GM19099 (cell line): Measurements from ENCODE around the gene FBXL7.

ENCODE experiments used
- POLR2A ChIP-seq: IDR thresholded peaks from 3 replicates; pipeline ENCODE4 v1.6.1; 2011; ENCODE audit warnings: low read depth; ENCODE audit not compliant: insufficient read length; ENCODE audit errors: extremely low read depth

Gene FBXL7

DNA sequence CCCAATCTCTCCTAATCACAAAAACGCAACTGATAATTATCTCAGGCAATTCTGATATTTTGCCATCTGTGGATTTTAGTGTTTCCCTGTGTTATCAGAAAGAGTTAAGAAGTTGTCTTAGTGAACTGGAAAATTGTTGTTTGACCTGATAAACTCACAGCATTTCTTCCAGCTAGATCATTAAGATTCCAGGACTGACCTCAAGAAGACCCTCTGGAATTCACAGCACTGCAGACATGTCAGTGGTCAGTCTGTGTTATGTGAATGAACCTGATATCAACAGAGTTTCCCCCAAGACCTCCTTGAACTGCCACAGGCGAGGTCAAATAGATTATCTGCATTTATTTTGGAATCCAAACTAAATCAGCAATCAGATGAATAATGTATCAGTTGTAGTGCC lies 174.7 kb downstream of the FBXL7 start:
- no peak for TF ChIP-seq POLR2A

GRCh38 chr5:15676591-15676990 lies 176.6 kb downstream of the FBXL7 start:
- no peak for TF ChIP-seq POLR2A

DNA sequence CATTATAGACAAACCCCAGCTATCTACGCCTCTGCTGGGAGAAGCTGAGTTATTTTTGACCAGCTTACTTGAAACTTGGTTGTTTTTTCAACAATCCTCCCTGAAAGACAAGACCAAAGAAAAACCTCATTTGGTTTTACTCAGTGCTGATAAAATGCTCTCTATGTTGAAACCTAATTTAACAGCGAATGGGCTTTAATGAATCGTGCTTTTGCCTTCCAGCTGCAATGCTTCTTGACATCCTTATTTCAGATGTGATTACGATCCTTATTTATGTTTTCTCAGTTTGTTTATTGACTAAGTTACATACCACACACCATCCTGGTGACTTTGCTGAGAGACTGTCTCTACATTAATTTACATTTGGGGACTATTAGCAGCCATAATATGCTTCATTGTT lies 179.2 kb downstream of the FBXL7 start:
- TF ChIP-seq POLR2A: no peak

DNA sequence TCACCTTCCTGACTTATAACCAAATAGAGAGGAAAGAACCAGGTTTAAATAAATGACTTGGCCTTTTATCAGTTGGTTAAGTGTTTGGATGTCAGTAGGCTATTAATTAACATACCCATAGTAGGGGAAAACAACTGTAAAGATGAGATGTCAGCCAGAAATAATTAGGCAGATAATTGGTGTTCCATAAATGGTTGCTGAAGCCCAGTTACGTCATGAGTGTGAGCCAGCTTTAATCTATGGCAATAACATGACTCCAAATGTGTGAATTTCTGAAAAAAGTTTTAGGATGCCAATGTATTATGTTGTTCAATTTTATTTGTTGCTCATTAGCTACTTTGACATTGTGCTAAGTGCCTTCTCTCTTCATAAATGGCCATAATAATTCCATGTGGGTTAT lies 180.5 kb downstream of the FBXL7 start:
- TF ChIP-seq POLR2A: no peak

DNA sequence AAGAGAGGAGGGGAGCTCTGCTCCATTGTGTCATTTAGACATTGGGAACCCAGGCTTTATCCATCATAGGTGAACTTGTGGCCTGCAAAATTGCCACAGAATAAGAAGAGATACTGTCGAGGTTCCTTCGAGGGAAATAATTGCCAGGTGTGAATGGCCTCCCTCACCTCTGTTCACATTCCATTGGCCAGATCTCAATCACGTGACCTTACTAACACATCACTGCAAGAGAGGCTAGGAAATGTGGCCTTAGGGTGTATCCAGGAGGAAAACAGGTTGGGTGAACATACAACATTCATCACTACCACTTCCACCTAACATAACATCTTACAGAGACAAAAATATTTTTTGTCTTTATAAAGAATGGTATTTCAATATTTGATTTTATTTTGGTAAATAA lies 182.1 kb downstream of the FBXL7 start:
- TF ChIP-seq POLR2A: no peak

DNA sequence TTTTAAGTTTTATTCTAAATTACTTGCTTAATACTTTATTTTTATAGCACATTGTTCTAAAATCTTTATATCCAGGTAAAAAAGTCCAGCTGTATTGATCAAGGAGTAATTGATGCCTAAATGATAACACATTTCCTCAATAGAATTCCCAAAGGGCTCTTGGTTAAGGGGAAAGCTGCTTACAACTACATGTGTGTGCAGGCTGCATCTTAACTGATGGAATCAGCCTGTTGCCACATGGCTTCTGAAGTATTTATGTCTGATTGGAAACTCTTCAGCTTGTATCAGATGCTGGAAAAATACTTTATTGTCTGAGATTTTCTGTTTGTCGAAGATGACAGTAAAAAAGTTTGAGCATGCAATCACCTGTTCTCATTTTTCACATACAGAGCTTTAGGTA lies 182.6 kb downstream of the FBXL7 start:
- no peak for TF ChIP-seq POLR2A

DNA sequence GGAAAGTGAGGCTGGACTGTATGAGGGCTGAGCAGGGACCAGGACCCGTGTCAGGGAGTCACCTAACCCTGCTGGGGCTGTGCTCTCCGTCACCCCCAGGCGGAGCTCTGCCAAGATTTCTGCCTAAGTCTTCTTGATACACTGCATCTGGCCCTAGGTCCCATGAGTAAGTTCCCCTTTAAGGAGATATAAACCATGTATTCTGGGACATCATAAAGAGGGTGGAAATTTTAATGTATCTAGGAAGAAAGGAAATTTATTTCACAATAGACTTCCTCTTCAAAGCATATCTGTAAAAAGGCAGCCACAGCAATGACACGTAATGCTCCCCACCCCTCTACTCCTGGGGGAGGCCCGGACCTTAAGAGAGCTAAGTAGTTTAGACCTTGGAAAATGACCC lies 183.4 kb downstream of the FBXL7 start:
- TF ChIP-seq POLR2A: no peak

GRCh38 chr5:15687401-15687800 lies 187.4 kb downstream of the FBXL7 start:
- TF ChIP-seq POLR2A: no peak

DNA sequence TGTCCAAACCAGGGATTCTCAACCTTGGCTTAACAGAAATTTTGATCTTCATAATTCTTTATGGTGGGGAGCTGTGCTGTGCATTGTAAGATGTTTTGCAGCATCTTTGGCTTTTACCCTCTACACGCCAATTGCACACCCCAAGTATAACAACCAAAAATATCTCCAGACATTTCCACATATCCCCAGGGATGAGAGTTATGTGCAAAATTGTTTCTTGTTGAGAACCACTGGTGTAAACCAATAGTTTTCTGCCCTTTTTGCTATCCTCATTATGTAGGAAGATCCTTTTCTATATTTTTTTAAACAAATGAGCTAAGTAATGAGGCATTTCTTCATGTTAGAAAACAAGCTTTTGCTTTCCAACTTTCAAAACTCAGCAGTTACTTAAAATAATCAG lies 189.9 kb downstream of the FBXL7 start:
- TF ChIP-seq POLR2A: no peak

GRCh38 chr5:15690611-15691010 lies 190.6 kb downstream of the FBXL7 start:
- TF ChIP-seq POLR2A: no peak

DNA sequence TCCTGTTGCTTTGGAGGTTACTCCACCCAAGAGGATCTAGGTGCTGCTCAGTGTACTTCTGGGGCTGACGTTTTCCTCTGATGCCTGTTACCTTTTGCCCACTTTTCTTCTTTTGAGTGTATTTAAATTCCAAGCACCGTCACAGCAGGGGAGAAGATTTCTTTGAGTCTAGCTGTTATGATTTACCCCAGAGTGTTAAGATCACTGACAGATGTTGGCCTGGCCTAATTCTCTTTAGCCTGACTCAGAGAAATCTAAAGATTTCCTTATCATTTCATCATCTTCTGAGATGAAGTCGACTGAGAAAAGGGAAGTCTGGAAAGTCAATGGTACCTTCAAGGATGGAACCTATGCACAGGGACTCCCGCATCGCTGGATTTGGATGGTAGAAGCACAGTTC lies 191.5 kb downstream of the FBXL7 start:
- TF ChIP-seq POLR2A: no peak

- TF ChIP-seq POLR2A: no peak
These were observed 192.9 kb downstream of the FBXL7 start for GRCh38 chr5:15692706-15693381.

DNA sequence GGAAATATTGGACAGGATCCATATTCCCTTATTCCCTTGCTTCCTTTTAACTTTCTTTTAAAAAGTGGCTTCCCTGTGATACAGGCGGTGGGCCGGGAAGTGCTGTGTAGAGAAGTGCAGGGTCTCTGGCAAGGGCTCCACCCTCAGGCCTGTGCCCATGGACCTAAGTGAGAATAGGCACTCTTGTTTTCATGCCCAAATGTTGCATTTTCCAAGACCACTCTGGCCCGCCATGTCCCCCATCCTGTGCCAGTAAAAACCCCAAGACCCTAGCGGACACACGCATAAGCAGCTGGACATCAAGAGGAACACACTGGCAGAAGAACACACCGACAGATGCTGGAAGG lies 193.4 kb downstream of the FBXL7 start:
- no peak for TF ChIP-seq POLR2A

GRCh38 chr5:15693933-15694332 lies 194.0 kb downstream of the FBXL7 start:
- no peak for TF ChIP-seq POLR2A

- TF ChIP-seq POLR2A: no peak
These were observed 194.8 kb downstream of the FBXL7 start for GRCh38 chr5:15694696-15695214.

- no peak for TF ChIP-seq POLR2A
These were observed 195.3 kb downstream of the FBXL7 start for GRCh38 chr5:15695215-15695731.

DNA sequence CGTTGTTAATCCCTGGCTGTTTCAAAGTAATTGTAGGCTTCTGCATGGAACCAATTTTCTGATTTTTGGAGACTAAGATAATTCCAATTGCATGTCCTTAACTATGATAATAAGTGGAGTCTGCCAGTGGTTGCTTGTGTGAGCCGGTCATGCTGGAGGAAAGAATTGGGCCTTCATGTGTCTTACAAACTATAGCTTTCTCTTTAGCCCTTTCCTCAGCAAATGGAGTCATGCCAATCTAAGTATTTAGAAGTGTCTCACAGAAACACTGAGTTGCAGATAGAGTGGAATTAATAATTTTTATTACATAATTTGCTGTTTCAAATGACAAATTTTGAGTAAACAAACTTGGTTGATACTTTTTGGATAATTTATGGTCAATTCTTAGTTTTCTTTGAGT lies 200.4 kb downstream of the FBXL7 start:
- no peak for TF ChIP-seq POLR2A
